Measurements from ENCODE around the gene PURB. TPM values are rescaled to one million over a fixed set of nuclear protein-coding genes. Genes with fewer than 3 reads are reported as not detected.
A peak's percentile ranks its signal among the peaks of the same experiment; 100 is the strongest.

Gene PURB
- total and polyA plus RNA-seq, 9 of the 15 experiments (the other 6 are each of a cell fraction or from before 2014, with no cell fraction given), result 1.6 to 14.1 (median 8.8) TPM

- no peak; the same call in none of the 2 replicates for TF ChIP-seq PKNOX1 (IDR thresholded peaks at IDR 0.05)
- TF ChIP-seq TCF15 (CRISPR knock-in tag; IDR thresholded peaks at IDR 0.05), result no peak
- TF ChIP-seq RFX5 (IDR thresholded peaks at IDR 0.05; ENCODE audit: low read depth, low read length), result no peak; the same call in 1 of the 2 replicates
- TF ChIP-seq MXI1 (IDR thresholded peaks at IDR 0.05; ENCODE audit: low read depth, low read length), result 0 out of 2 replicates have a peak, but pooled peaks have one; percentile 26
- TF ChIP-seq ETS2 (tag; IDR thresholded peaks at IDR 0.05; ENCODE audit: borderline replicate concordance, poor library complexity, severe bottlenecking), result no peak
- TF ChIP-seq, protein P1, sequence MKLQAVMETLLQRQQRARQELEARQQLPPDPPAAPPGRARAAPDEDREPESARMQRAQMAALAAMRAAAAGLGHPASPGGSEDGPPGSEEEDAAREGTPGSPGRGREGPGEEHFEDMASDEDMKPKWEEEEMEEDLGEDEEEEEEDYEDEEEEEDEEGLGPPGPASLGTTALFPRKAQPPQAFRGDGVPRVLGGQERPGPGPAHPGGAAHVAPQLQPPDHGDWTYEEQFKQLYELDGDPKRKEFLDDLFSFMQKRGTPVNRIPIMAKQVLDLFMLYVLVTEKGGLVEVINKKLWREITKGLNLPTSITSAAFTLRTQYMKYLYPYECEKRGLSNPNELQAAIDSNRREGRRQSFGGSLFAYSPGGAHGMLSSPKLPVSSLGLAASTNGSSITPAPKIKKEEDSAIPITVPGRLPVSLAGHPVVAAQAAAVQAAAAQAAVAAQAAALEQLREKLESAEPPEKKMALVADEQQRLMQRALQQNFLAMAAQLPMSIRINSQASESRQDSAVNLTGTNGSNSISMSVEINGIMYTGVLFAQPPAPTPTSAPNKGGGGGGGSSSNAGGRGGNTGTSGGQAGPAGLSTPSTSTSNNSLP (IDR thresholded peaks at IDR 0.05; ENCODE audit: borderline replicate concordance, low read depth, low read length), result peak; percentile 57; the same call in 1 of the 2 replicates
- no peak for TF ChIP-seq PTRF (tag; IDR thresholded peaks at IDR 0.05)
- TF ChIP-seq ZNF431 (CRISPR knock-in tag; IDR thresholded peaks at IDR 0.05), result peak; percentile 50; the same call in 1 of the 2 replicates
- no peak for TF ChIP-seq POLR3G (IDR thresholded peaks at IDR 0.05; ENCODE audit: extremely low read depth, insufficient read length, insufficient replicate concordance)
- TF ChIP-seq ZNF764 (CRISPR knock-in tag; IDR thresholded peaks at IDR 0.05; ENCODE audit: low read depth), result no peak
- no peak for TF ChIP-seq ZFPM2 (CRISPR knock-in tag; IDR thresholded peaks at IDR 0.05)
- peak; percentile 9 to 42; a peak in 2 of 4 replicates for TF ChIP-seq MNT (conservative IDR thresholded peaks at IDR 0.05)
- peak; percentile 90; the same call in 1 of the 2 replicates for TF ChIP-seq ESRRA (IDR thresholded peaks at IDR 0.05; ENCODE audit: borderline replicate concordance, low read depth)
These were observed 38.4 kb downstream of the PURB start (continued) for GRCh38 chr7:44846816-44847508.

All from K562 (cell line).